Activated CD4-positive, CD25-positive, alpha-beta regulatory T cell treated with anti-CD3 and anti-CD28 coated beads, Interleukin-2, amount 50 U/mL, for 16 hours (primary cell): ENCODE results near the gene KIAA2012.
"Not testable (repeated sequence)": the region's sequence is repeated elsewhere in the genome, so short reads cannot be mapped to it uniquely, and the experiment has no call there.

Source experiments
- DNase-seq: peaks from one replicate; pipeline ENCODE4 v3.0.0-alpha.2; 2020; ENCODE audit warnings: low read depth, low spot score

KIAA2012 gene

GRCh38 chr2:202193881-202194353 is 120.9 kb downstream of the KIAA2012 start:
- no peak for DNase-seq

GRCh38 chr2:202194418-202194817 is 121.4 kb downstream of the KIAA2012 start:
- DNase-seq = no peak

DNA sequence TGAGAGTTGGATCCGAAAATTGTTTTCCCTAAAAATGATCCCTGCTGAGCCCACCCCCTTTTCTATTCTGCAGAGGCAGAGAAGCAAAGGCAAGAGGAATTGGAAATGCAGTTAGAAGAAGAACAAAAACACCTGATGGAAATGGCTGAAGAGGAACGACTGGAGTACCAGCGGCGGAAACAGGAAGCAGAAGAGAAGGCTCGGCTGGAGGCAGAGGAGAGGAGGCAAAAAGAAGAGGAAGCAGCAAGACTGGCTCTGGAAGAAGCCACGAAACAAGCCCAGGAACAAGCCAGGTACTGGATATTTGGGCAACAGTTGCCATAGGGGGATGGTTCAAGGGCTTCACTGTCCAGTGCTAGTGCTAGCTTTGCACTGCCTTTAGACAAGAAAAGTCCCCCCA is 123.7 kb downstream of the KIAA2012 start:
- no peak for DNase-seq

GRCh38 chr2:202201220-202202160 is 128.4 kb downstream of the KIAA2012 start:
- DNase-seq = no peak

- no peak for DNase-seq
Observed at GRCh38 chr2:202203348-202203747, 130.3 kb downstream of the KIAA2012 start.

DNA sequence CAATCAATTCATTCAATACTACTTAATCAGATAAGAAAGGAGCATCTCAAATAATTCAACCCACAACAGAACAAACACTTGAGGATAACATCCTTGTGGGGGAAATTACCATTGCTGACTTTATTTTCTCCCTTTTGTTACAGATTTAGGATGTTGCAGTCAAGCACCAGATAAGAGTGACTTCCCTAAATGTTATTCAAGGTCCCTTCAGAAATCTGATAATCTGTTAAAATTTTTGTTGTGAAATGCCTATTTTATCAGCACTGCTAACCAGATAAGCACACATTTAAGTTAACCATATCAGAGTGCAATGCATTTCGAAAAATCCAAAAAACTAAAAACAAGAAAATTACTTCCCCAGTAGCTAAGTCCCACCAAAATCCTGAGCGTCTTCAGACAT is 131.8 kb downstream of the KIAA2012 start:
- DNase-seq = no peak

- no peak for DNase-seq
Observed at GRCh38 chr2:202208526-202208925, 135.5 kb downstream of the KIAA2012 start.

DNA sequence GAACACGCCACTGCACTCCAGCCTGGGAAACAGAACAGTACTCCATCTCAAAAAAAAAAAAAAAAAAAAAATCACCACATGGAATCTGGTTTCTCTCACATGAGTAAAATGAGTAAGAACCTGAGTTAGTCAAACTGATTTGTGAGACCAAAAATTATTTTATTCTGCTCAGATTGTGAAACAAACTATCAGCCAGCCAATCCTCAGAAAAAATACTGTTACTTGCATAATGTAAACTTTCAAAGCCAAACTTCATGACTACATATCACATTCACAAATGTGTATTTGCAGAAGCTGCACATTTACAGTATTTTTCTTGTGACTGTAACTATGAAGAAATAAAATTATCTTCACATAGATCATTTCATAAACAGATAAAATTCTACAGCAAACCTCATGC is 142.1 kb downstream of the KIAA2012 start:
- no peak for DNase-seq

DNA sequence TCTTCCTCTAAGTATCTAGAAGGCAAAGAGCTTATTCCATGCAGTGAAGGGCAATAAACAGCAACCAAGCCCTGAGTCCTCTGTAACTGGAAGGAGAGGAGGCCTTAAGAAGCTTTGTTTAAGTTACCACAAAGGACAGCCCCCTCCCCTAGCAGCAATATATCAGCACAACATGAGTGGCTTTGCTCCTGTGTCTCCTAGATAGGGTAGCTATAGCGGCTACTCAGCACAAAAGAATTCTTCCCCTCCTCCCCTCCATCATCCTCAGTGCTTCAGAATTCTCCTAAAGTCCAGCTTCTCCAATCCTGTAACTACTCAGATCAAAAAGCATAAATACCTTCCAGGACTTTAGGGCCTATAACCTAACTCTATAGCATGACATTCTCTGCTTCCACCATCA is 148.8 kb downstream of the KIAA2012 start:
- DNase-seq = no peak

GRCh38 chr2:202237787-202238233 is 164.8 kb downstream of the KIAA2012 start:
- DNase-seq = no peak

DNA sequence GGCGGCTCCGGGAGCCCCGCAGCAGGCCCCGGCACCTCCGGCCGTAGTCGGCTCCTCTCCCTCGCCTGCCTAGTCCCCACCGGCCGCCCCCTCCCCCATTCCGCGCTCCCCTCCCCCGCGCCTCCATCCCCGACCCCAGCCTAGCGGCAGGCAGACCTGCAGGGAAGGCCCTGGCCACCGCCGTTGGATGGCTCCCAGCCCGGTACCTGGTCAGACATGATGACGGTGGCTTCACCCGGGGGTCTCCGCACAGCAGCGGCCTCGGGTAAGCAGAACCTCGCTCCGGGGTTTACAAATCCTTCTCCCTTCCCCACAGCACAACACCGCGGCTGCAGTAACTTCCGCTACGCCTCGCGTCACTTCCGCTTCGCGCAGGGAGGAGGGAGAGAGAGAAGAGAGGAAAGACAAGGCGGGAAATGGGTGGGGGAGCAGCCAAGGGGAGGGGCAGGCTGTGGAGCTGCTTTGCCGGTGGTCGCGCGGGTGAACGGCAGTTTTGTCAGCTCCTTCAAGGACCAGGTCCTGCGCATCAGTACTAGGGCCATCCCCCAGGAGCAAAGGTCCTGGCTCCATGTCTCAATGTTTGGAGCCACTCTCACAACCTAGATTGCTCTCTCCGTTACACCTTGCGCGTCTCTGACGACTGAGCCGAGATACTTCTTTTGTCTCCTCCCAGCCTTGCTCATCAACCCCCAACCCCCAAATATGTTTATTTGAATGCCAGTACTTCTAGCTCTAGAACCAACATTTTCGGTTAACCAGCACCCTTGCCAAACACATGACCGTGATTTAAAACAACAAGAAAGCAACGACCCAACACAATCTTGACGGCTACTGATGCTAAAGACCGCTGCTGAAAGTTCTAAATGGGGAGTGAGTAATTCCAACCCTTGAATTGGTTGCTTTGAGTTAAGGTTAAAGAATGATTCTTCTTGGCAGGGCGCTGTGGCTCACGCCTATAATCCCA is 165.5 kb downstream of the KIAA2012 start, which contains the start of gene SUMO1:
Gene SUMO1, minus strand, starts transcription at position 364 of the 964 bp plus-strand sequence. Its CDS starts 146 bp downstream, at position 218.
- peak; percentile 93 for DNase-seq

DNA sequence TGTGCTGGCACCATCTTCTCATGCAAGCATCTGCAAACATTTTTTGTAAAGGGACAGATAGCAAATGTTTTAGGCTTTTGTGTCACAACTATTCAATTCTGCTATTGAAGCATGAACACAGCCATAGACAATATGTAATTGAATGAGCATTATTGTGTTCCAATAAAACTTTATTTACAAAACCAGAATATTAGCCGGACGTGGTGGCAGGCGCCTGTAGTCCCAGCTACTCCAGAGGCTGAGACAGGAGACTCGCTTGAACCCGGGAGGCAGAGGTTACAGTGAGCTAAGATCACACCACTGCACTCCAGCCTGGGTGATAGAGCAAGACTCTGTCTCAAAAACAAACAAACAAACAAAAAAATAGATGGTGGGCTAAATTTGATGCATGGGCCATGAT is 174.7 kb downstream of the KIAA2012 start:
- not testable (repeated sequence) for DNase-seq

- no peak for DNase-seq
Observed at GRCh38 chr2:202249521-202250253, 176.6 kb downstream of the KIAA2012 start.

DNA sequence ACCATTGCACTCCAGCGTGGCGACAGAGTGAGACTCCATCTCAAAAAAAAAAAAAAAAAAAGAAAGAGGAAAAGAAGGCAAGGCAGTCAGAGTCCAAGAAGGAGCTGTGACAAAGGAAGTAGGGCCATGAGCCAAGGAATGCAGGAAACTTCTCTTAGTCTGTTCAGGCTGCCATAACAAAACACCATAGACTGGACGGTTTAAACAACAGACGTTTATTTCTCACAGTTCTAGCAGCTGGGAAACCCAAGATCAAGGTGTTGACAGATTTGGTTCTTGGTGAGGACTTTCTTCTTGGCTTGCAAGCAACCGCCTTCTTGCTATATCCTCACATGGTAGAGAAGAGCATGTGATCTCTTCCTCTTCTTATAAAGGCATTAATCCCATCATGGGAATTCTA is 178.4 kb downstream of the KIAA2012 start:
- DNase-seq = no peak
